K562 (cell line): ENCODE measurements around the gene PHF1. TPM values are rescaled to one million over a fixed set of nuclear protein-coding genes. Genes with fewer than 3 reads are reported as not detected.

Experiments
- CCNT2 ChIP-seq: IDR thresholded peaks from 2 replicates; pipeline ENCODE4 v1.6.1; 2011; ENCODE audit warnings: borderline replicate concordance, low read depth, mild to moderate bottlenecking, moderate library complexity, mixed read lengths, low read length; ENCODE audit not compliant: insufficient read length; ENCODE audit errors: extremely low read depth
- CUX1 ChIP-seq: fragments of 200-800 bp; sonication (Bioruptor generic); IDR thresholded peaks from 2 replicates; pipeline ENCODE4 v1.6.1; 2016; ENCODE audit warnings: missing genetic modification characterization, missing compliant biosample characterization
- EP400 ChIP-seq: fragments of 450-650 bp; IDR thresholded peaks from 2 replicates; pipeline ENCODE4 v1.6.1; 2017; ENCODE audit warnings: antibody characterized with exemption, mild to moderate bottlenecking, moderate library complexity
- ETV5 ChIP-seq: sonication (generic); formaldehyde crosslinking; IDR thresholded peaks from 2 replicates; pipeline ENCODE4 v1.4.0; 2020; ENCODE audit warnings: low read depth, mild to moderate bottlenecking, missing genetic modification reagents
- GABPB1 ChIP-seq: sonication (generic); formaldehyde crosslinking; IDR thresholded peaks from 2 replicates; pipeline ENCODE4 v1.8.0; 2022; ENCODE audit warnings: mild to moderate bottlenecking, missing genetic modification reagents
- HMGXB4 ChIP-seq: sonication (generic); formaldehyde crosslinking; IDR thresholded peaks from 2 replicates; pipeline ENCODE4 v1.8.1; 2023; ENCODE audit warnings: mild to moderate bottlenecking, missing genetic modification reagents
- TBL1XR1 ChIP-seq, 2 experiments: IDR thresholded peaks; 2 replicates each; pipeline ENCODE4 v1.6.1; 2012; ENCODE audit warnings: improper control_type of control experiment in 2 of 2, low read length in 2 of 2, mild to moderate bottlenecking in 1 of 2
- ZEB2 ChIP-seq: fragments of 450-650 bp; IDR thresholded peaks from 2 replicates; pipeline ENCODE4 v1.6.1; 2016
- ZKSCAN1 ChIP-seq: fragments of 150-350 bp; IDR thresholded peaks from 2 replicates; pipeline ENCODE4 v1.6.1; 2016; ENCODE audit warnings: low read depth, low read length
- polyA plus RNA-seq, 8 experiments: library from polyadenylated mRNA; depleted of rRNA in 4 of 8; stranded (reverse) in 5 of 8; unstranded in 3 of 8; fragments of >200 nt; fragmentation: Nextera tagmentation in 2 of 8; fragmentation: Illumina TruSeq in 1 of 8; extraction: Ambion mirVana in 2 of 8; extraction: Trizol in 1 of 8; gene quantifications; 2 replicates each; pipeline versions ENCODE4 v1.2.1 to v1.2.3, GENCODE V29; 2011 to 2014; ENCODE audit warnings: inconsistent platforms in 1 of 8, missing spikeins in 1 of 8
- total RNA-seq, 7 experiments: library from RNA; depleted of rRNA in 6 of 7; stranded (reverse); fragments of >200 nt in 6 of 7; fragmentation: Illumina TruSeq in 2 of 7; extraction: Trizol in 2 of 7; gene quantifications; 2 replicates each; pipeline versions ENCODE4 v1.2.1 to v1.2.3, GENCODE V29; 2011 to 2021; ENCODE audit warnings: low replicate concordance in 1 of 7
- TF ChIP-seq, protein P1 (sequence below): fragments of 250-450 bp; sonication (Bioruptor Pico); IDR thresholded peaks from 2 replicates; pipeline ENCODE4 v1.5.1; 2021; ENCODE audit warnings: mild to moderate bottlenecking
- TF ChIP-seq, protein P2 (sequence below): fragments of 250-450 bp; sonication (Bioruptor Pico); IDR thresholded peaks from 2 replicates; pipeline ENCODE4 v1.4.0; 2020; ENCODE audit warnings: mild to moderate bottlenecking
- TF ChIP-seq, protein P3 (sequence below): fragments of 200-800 bp; sonication (Bioruptor generic); IDR thresholded peaks from 2 replicates; pipeline ENCODE4 v1.6.1; 2017; ENCODE audit warnings: missing genetic modification characterization, missing compliant biosample characterization
- TF ChIP-seq, protein P4 (sequence below): sonication (generic); formaldehyde crosslinking; IDR thresholded peaks from 2 replicates; pipeline ENCODE4 v1.9.0; 2022; ENCODE audit warnings: mild to moderate bottlenecking, missing genetic modification reagents

The PHF1 gene
- total and polyA plus RNA-seq, 9 of the 15 experiments (the other 6 are each of a cell fraction or from before 2014, with no cell fraction given) = 3.7 to 64.2 (median 33.7) TPM

DNA sequence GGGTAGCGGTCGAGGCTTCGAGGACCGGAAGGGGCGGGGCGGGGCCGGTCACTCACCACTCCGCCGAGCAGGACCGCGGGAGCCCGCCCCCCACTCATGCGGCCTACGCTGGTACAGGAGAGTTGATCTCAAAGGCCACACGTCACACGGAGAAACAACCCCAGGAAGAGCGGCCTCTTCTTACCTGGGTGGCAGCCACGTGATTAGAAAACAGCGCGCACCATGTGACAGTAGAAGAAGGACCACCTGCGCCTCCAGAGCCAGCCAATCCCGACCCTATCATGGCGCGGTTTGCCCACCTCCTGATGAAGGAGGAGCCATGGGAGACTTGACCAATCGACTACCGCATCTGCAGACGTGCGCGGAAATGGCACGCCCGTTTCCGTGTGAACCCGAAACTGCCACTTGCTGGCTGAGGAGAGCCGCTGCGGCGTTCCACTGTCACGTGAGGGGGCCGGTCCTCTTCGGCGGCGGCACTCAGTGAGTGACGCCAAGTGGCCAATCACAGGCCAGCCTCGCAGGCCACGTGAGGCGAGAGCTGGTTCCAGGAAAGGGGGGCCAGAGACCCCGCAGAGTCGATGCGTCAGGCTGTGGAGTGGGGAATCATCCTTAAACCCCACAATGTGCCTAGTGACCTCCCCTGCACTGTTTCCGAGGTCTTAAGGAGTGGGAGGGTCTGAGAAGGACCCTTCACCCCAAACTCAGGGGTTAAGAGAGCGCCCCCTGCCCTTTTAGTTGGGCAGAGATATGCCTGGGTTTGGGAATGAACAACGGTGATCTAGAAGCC lies 7.3 kb downstream of the PHF1 start, which contains the start of gene CUTA (continued):
- TF ChIP-seq, protein P1, sequence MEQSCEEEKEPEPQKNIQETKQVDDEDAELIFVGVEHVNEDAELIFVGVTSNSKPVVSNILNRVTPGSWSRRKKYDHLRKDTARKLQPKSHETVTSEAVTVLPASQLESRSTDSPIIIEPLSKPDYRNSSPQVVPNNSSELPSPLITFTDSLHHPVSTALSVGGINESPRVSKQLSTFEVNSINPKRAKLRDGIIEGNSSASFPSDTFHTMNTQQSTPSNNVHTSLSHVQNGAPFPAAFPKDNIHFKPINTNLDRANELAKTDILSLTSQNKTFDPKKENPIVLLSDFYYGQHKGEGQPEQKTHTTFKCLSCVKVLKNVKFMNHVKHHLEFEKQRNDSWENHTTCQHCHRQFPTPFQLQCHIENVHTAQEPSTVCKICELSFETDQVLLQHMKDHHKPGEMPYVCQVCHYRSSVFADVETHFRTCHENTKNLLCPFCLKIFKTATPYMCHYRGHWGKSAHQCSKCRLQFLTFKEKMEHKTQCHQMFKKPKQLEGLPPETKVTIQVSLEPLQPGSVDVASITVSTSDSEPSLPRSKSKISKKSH (CRISPR knock-in tag) = no peak
- TF ChIP-seq ZEB2 = peak; percentile 84
- TF ChIP-seq ZKSCAN1 = peak; percentile 37; the same call in 1 of the 2 replicates
- peak; percentile 87 for TF ChIP-seq ETV5
- TF ChIP-seq, protein P2, sequence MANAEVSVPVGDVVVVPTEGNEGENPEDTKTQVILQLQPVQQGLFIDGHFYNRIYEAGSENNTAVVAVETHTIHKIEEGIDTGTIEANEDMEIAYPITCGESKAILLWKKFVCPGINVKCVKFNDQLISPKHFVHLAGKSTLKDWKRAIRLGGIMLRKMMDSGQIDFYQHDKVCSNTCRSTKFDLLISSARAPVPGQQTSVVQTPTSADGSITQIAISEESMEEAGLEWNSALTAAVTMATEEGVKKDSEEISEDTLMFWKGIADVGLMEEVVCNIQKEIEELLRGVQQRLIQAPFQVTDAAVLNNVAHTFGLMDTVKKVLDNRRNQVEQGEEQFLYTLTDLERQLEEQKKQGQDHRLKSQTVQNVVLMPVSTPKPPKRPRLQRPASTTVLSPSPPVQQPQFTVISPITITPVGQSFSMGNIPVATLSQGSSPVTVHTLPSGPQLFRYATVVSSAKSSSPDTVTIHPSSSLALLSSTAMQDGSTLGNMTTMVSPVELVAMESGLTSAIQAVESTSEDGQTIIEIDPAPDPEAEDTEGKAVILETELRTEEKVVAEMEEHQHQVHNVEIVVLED (CRISPR knock-in tag) = peak; percentile 86
- peak; percentile 92 for TF ChIP-seq GABPB1 (CRISPR knock-in tag)
- 0 out of 2 replicates have a peak, but pooled peaks have one; percentile 25 for TF ChIP-seq HMGXB4 (CRISPR knock-in tag)
- TF ChIP-seq, protein P3, sequence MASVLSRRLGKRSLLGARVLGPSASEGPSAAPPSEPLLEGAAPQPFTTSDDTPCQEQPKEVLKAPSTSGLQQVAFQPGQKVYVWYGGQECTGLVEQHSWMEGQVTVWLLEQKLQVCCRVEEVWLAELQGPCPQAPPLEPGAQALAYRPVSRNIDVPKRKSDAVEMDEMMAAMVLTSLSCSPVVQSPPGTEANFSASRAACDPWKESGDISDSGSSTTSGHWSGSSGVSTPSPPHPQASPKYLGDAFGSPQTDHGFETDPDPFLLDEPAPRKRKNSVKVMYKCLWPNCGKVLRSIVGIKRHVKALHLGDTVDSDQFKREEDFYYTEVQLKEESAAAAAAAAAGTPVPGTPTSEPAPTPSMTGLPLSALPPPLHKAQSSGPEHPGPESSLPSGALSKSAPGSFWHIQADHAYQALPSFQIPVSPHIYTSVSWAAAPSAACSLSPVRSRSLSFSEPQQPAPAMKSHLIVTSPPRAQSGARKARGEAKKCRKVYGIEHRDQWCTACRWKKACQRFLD (CRISPR knock-in tag) = peak; percentile 74; the same call in 1 of the 2 replicates
- TF ChIP-seq, protein P4, sequence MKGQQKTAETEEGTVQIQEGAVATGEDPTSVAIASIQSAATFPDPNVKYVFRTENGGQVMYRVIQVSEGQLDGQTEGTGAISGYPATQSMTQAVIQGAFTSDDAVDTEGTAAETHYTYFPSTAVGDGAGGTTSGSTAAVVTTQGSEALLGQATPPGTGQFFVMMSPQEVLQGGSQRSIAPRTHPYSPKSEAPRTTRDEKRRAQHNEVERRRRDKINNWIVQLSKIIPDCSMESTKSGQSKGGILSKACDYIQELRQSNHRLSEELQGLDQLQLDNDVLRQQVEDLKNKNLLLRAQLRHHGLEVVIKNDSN (CRISPR knock-in tag) = peak; percentile 99
- TF ChIP-seq CCNT2 = peak; percentile 86
- peak in 1 of 2 experiments; percentile 61; a peak in 2 of 4 replicates for TF ChIP-seq TBL1XR1 (IDR thresholded peaks at IDR 0.05; ENCODE audit: low read length in 2 of 2)
- TF ChIP-seq EP400 = peak; percentile 98
- TF ChIP-seq CUX1 = no peak
